ENCODE measurements around the gene DIP2B.

Gene DIP2B

DNA sequence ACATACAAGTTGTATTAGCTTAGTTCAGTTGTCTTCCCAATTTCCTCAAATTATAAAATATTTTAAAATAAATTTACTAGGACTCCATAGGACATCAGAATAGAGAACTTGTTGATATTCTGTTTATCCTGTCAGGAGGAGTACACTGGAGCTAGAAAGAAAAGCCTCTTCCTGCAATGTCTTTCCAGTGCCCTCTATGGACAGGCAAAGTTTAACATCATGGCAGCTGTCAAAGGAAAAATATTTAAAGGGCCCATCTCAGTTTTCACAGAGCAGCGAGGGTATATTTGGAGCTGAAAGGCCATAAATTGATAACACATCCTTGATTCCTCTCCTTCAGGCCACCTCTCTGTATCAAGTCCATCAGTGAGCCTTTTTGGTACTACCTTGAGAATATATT lies 19.0 kb downstream of the DIP2B start:
- Histone ChIP-seq H3K79me2 (ENCODE audit: insufficient read depth, low read depth) (peaks cover 10% of the 10 kb centered on the region; the same call in 1 of the 2 replicates), H3K4me1 (ENCODE audit: low read depth, poor library complexity, severe bottlenecking) (peaks cover 16% of the 10 kb centered on the region), H2AFZ (ENCODE audit: low read depth) (no peak overlapping the region), H4K20me1 (ENCODE audit: insufficient read depth) (no peaks in the 10 kb centered on the region), H3K27ac (no peak overlapping the region), H3K4me2 (no peak overlapping the region), H3K9ac (no peak overlapping the region), H3K4me3 (IDR thresholded peaks at IDR 0.05; ENCODE audit: insufficient read depth, low read depth, low read length) (no peak overlapping the region), H3K27me3 (ENCODE audit: insufficient read depth, low read depth) (no peaks in the 10 kb centered on the region), H3K36me3 (ENCODE audit: insufficient read depth) (no peaks in the 10 kb centered on the region)
- TF ChIP-seq, protein P1, sequence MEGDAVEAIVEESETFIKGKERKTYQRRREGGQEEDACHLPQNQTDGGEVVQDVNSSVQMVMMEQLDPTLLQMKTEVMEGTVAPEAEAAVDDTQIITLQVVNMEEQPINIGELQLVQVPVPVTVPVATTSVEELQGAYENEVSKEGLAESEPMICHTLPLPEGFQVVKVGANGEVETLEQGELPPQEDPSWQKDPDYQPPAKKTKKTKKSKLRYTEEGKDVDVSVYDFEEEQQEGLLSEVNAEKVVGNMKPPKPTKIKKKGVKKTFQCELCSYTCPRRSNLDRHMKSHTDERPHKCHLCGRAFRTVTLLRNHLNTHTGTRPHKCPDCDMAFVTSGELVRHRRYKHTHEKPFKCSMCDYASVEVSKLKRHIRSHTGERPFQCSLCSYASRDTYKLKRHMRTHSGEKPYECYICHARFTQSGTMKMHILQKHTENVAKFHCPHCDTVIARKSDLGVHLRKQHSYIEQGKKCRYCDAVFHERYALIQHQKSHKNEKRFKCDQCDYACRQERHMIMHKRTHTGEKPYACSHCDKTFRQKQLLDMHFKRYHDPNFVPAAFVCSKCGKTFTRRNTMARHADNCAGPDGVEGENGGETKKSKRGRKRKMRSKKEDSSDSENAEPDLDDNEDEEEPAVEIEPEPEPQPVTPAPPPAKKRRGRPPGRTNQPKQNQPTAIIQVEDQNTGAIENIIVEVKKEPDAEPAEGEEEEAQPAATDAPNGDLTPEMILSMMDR (conservative IDR thresholded peaks at IDR 0.05; ENCODE audit: low read depth, low read length), result no peak

DNA sequence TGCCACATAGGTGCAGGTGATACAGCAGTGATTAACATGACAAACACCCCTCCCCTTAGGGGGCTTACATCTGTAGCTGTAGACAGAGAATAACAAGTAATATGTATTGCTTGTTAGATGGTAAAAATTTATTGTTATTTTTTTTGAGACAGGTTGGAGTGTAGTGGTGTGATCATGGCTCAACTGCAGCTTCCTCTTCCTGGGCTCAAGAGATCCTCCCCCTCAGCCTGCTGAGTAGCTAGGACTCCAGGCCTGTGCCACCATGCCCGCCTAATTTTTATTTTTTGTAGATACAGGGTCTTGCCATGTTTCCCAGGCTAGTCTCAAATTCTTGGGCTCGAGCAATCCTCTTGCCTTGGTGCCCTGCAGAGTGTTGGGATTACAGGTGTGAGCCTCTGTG lies 19.8 kb downstream of the DIP2B start:
- no peak overlapping the region for H3K27ac ChIP-seq
- H3K4me2 ChIP-seq, result no peak overlapping the region
- no peak overlapping the region for H3K9ac ChIP-seq
- H3K4me1 ChIP-seq (ENCODE audit: low read depth, poor library complexity, severe bottlenecking), result peaks cover 16% of the 10 kb centered on the region
- TF ChIP-seq, protein P1 (conservative IDR thresholded peaks at IDR 0.05; ENCODE audit: low read depth, low read length), result no peak
- no peaks in the 10 kb centered on the region for H4K20me1 ChIP-seq (ENCODE audit: insufficient read depth)
- H2AFZ ChIP-seq (ENCODE audit: low read depth), result no peak overlapping the region
- no peaks in the 10 kb centered on the region for H3K36me3 ChIP-seq (ENCODE audit: insufficient read depth)
- H3K27me3 ChIP-seq (ENCODE audit: insufficient read depth, low read depth), result no peaks in the 10 kb centered on the region
- H3K79me2 ChIP-seq (ENCODE audit: insufficient read depth, low read depth), result peaks cover 5% of the 10 kb centered on the region; the same call in 1 of the 2 replicates
- no peak overlapping the region for H3K4me3 ChIP-seq (IDR thresholded peaks at IDR 0.05; ENCODE audit: insufficient read depth, low read depth, low read length)

DNA sequence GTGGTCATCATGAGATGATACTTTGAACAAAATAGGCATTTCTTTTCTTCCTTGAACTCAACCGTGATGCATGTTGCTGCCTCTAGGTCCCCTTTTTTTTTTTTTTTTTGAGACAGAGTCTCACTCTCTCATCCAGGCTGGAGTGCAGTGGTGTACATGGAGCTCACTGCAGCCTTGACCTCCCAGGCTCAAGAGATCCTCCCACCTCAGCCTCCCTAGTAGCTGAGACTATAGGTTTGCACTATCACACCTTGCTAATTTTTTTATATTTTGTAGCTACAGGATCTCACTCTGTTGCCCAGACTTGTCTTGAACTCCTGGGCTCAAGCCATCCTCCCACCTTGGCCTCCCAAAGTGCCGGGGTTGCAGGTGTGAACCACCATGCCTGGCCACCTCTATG lies 20.6 kb downstream of the DIP2B start:
- Histone ChIP-seq H3K4me1 (ENCODE audit: low read depth, poor library complexity, severe bottlenecking) (peaks cover 12% of the 10 kb centered on the region), H4K20me1 (ENCODE audit: insufficient read depth) (no peaks in the 10 kb centered on the region), H3K27me3 (ENCODE audit: insufficient read depth, low read depth) (no peaks in the 10 kb centered on the region), H2AFZ (ENCODE audit: low read depth) (no peak overlapping the region), H3K4me3 (IDR thresholded peaks at IDR 0.05; ENCODE audit: insufficient read depth, low read depth, low read length) (no peak overlapping the region), H3K9ac (no peak overlapping the region), H3K27ac (no peak overlapping the region), H3K4me2 (no peak overlapping the region), H3K79me2 (ENCODE audit: insufficient read depth, low read depth) (peaks cover 5% of the 10 kb centered on the region; the same call in 1 of the 2 replicates), H3K36me3 (ENCODE audit: insufficient read depth) (no peaks in the 10 kb centered on the region)
- TF ChIP-seq, protein P1 (conservative IDR thresholded peaks at IDR 0.05; ENCODE audit: low read depth, low read length), result no peak

DNA sequence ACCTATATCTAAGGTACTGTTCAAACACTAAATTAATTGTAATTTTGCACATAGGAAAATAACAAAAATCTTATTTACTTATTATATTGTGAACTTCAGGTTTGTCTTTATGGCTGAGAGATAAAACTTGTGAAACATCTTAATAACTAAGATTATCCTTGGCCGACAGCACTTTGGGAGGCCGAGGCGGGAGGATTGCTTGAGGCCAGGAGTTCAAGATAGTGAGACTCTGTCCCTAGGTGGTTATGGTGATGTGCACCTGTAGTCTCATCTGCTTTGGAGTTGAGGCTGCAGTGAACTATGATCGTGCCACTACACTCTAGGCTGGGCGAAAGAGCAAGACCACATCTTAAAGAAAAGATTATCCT lies 22.6 kb downstream of the DIP2B start:
- H3K27me3 ChIP-seq (ENCODE audit: insufficient read depth, low read depth), result no peaks in the 10 kb centered on the region
- H3K79me2 ChIP-seq (ENCODE audit: insufficient read depth, low read depth), result no peaks in the 10 kb centered on the region
- no peak overlapping the region for H3K9ac ChIP-seq
- TF ChIP-seq, protein P1 (conservative IDR thresholded peaks at IDR 0.05; ENCODE audit: low read depth, low read length), result no peak
- no peaks in the 10 kb centered on the region for H3K36me3 ChIP-seq (ENCODE audit: insufficient read depth)
- no peak overlapping the region for H2AFZ ChIP-seq (ENCODE audit: low read depth)
- no peaks in the 10 kb centered on the region for H4K20me1 ChIP-seq (ENCODE audit: insufficient read depth)
- peaks cover 12% of the 10 kb centered on the region for H3K4me1 ChIP-seq (ENCODE audit: low read depth, poor library complexity, severe bottlenecking)
- no peak overlapping the region for H3K27ac ChIP-seq
- no peak overlapping the region for H3K4me3 ChIP-seq (IDR thresholded peaks at IDR 0.05; ENCODE audit: insufficient read depth, low read depth, low read length)
- H3K4me2 ChIP-seq, result no peak overlapping the region

All from KMS-11 (cell line).